ENCODE data around the gene DDAH1.

DNA sequence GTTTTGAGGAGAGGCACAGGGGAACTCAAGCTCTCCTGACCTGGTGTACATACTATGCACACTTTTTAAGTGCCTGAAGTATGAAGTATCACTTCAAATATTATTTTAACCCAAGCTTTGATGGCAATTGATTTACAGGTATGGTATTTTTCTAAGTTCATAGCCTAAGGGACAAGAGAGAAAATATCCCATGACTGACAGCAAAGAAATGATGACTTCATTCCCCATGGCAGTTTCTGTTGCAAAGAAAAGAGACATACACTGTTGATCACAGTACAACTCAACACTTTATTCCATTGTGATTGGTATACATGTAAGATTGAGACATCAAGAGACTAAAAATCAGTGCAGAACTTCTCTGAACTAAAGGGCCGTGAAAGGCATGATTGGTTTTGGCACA, 146.7 kb downstream of the DDAH1 start:
- TF ChIP-seq, protein P1, sequence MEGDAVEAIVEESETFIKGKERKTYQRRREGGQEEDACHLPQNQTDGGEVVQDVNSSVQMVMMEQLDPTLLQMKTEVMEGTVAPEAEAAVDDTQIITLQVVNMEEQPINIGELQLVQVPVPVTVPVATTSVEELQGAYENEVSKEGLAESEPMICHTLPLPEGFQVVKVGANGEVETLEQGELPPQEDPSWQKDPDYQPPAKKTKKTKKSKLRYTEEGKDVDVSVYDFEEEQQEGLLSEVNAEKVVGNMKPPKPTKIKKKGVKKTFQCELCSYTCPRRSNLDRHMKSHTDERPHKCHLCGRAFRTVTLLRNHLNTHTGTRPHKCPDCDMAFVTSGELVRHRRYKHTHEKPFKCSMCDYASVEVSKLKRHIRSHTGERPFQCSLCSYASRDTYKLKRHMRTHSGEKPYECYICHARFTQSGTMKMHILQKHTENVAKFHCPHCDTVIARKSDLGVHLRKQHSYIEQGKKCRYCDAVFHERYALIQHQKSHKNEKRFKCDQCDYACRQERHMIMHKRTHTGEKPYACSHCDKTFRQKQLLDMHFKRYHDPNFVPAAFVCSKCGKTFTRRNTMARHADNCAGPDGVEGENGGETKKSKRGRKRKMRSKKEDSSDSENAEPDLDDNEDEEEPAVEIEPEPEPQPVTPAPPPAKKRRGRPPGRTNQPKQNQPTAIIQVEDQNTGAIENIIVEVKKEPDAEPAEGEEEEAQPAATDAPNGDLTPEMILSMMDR (IDR thresholded peaks at IDR 0.05): no peak
- TF ChIP-seq POLR2A (IDR thresholded peaks at IDR 0.05): no peak
